ENCODE data around the gene CDC34. TPM values are rescaled to one million over a fixed set of nuclear protein-coding genes. Genes with fewer than 3 reads are reported as not detected.

The CDC34 gene
- total RNA-seq, 2 donors from 2014 or later: 128 to 138 TPM

DNA sequence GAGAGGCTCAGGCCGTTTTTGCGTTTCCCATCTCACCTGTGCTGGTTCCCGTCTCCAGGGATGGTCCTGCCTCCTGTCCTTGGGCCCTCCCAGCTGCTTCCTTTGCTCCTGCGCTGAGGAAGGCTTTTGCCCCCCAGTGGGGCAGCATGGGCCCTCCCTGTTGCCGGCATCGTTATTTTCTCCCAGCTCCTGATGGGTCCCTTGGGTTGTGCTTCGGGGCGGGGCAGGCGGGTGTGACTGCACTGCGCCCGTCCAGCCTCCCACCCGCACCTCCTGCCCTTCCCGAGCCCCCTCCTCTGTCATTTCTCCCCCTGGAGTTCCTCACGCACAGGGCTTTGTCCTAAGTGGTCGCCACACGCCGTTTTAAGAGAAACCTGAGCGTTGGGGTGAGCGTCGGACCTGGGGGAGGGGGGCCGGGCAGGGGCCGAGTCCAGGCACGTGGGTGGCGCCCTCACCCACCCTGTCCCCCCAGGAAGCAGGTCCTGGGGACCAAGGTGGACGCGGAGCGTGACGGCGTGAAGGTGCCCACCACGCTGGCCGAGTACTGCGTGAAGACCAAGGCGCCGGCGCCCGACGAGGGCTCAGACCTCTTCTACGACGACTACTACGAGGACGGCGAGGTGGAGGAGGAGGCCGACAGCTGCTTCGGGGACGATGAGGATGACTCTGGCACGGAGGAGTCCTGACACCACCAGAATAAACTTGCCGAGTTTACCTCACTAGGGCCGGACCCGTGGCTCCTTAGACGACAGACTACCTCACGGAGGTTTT lies 9.5 kb downstream of the CDC34 start:
- peaks cover 20% of the 10 kb centered on the region for H3K36me3 Mint-ChIP-seq (ENCODE audit: low read depth)

DNA sequence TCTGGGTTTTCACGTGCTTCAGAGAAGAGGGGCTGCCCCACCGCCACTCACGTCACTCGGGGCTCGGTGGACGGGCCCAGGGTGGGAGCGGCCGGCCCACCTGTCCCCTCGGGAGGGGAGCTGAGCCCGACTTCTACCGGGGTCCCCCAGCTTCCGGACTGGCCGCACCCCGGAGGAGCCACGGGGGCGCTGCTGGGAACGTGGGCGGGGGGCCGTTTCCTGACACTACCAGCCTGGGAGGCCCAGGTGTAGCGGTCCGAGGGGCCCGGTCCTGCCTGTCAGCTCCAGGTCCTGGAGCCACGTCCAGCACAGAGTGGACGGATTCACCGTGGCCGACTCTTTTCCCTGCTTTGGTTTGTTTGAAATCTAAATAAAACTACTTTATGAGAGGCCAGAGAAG lies 10.1 kb downstream of the CDC34 start:
- DNase-seq: no peak
- Histone ChIP-seq H3K9ac (ENCODE audit: extremely low read depth, low read length, poor library complexity, severe bottlenecking) (no peak overlapping the region), H3K4me1 (ENCODE audit: control insufficient read depth, insufficient read depth, low read length) (no peaks in the 10 kb centered on the region), H3K27ac (ENCODE audit: low read depth, low read length) (no peak overlapping the region), H3K27me3 (ENCODE audit: control insufficient read depth, insufficient read depth, low read length, poor library complexity, severe bottlenecking) (no peaks in the 10 kb centered on the region), H3K4me3 (ENCODE audit: low read length) (no peak overlapping the region), H3K9me3 (ENCODE audit: control insufficient read depth, low read length) (no peaks in the 10 kb centered on the region), H3K36me3 (ENCODE audit: control insufficient read depth, insufficient read depth, low read length) (peaks cover 10% of the 10 kb centered on the region)
- H3K27ac Mint-ChIP-seq: no peak overlapping the region
- TF ChIP-seq, protein P1, sequence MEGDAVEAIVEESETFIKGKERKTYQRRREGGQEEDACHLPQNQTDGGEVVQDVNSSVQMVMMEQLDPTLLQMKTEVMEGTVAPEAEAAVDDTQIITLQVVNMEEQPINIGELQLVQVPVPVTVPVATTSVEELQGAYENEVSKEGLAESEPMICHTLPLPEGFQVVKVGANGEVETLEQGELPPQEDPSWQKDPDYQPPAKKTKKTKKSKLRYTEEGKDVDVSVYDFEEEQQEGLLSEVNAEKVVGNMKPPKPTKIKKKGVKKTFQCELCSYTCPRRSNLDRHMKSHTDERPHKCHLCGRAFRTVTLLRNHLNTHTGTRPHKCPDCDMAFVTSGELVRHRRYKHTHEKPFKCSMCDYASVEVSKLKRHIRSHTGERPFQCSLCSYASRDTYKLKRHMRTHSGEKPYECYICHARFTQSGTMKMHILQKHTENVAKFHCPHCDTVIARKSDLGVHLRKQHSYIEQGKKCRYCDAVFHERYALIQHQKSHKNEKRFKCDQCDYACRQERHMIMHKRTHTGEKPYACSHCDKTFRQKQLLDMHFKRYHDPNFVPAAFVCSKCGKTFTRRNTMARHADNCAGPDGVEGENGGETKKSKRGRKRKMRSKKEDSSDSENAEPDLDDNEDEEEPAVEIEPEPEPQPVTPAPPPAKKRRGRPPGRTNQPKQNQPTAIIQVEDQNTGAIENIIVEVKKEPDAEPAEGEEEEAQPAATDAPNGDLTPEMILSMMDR (conservative IDR thresholded peaks at IDR 0.05): no peak
- no peaks in the 10 kb centered on the region for H3K27me3 Mint-ChIP-seq (ENCODE audit: insufficient read depth)
- WGBS, 2 experiments (ENCODE audit: insufficient coverage in 1 of 2, insufficient read length in 1 of 2): 94 to 96% methylated on average over 16 to 26 of the region's 26 CpGs
- peaks cover 19% of the 10 kb centered on the region for H3K36me3 Mint-ChIP-seq (ENCODE audit: low read depth)
- no peaks in the 10 kb centered on the region for H3K4me1 Mint-ChIP-seq
- H3K9me3 Mint-ChIP-seq: no peaks in the 10 kb centered on the region
- H3K4me3 Mint-ChIP-seq: no peak overlapping the region

More for the DNA sequence above, 9.5 kb downstream of the CDC34 start:
- no peaks in the 10 kb centered on the region for H3K27me3 ChIP-seq (ENCODE audit: control insufficient read depth, insufficient read depth, low read length, poor library complexity, severe bottlenecking)
- Mint-ChIP-seq H3K27ac (no peak overlapping the region), H3K4me3 (no peak overlapping the region), H3K27me3 (ENCODE audit: insufficient read depth) (no peaks in the 10 kb centered on the region), H3K9me3 (no peaks in the 10 kb centered on the region), H3K4me1 (no peaks in the 10 kb centered on the region)
- H3K27ac ChIP-seq (ENCODE audit: low read depth, low read length): no peak overlapping the region
- H3K9ac ChIP-seq (ENCODE audit: extremely low read depth, low read length, poor library complexity, severe bottlenecking): no peak overlapping the region
- no peaks in the 10 kb centered on the region for H3K4me1 ChIP-seq (ENCODE audit: control insufficient read depth, insufficient read depth, low read length)
- TF ChIP-seq, protein P1 (conservative IDR thresholded peaks at IDR 0.05): no peak
- no peak overlapping the region for H3K4me3 ChIP-seq (ENCODE audit: low read length)
- WGBS, 2 experiments (ENCODE audit: insufficient coverage in 1 of 2, insufficient read length in 1 of 2): 93 to 95% methylated on average over 48 to 51 of the region's 51 CpGs
- H3K36me3 ChIP-seq (ENCODE audit: control insufficient read depth, insufficient read depth, low read length): peaks cover 15% of the 10 kb centered on the region
- DNase-seq: no peak
- H3K9me3 ChIP-seq (ENCODE audit: control insufficient read depth, low read length): no peaks in the 10 kb centered on the region

DNA sequence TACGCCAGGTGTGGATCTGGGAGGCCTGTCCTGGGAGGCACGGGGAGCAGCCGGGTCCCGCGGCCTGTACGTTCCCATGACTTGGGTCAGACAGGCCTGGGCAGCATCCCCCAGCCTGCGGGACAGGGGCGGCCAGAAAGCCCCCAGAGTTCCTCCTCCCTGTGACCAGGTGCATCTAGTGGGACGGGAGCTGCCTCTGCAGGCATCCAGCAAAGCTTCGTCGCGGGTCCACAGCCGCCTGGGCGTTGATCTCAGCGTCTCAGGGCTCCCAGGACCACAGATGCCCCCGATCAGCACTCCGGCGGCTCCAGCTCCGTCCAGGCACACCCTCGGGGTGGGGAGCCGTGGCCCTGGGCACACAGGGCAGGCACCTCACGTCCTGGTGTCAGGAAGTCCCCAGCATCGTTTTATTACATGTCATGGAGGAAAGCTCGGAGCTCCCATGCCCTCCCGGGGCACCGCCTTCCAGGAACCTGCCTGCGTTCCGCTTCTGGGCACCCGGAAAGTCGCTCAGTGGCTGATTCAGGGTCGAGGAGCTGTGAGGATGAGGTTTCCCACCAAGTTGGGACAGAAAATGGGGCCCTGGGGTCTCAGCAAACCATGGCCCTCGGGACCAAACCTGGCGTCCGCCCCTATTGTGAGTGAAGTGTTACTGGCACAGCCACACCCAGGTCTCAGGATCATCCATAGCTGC lies 10.8 kb downstream of the CDC34 start:
- Mint-ChIP-seq H3K27ac (no peak overlapping the region), H3K36me3 (ENCODE audit: low read depth) (peaks cover 19% of the 10 kb centered on the region), H3K27me3 (ENCODE audit: insufficient read depth) (no peaks in the 10 kb centered on the region), H3K4me3 (no peak overlapping the region), H3K9me3 (no peaks in the 10 kb centered on the region), H3K4me1 (no peaks in the 10 kb centered on the region)
- DNase-seq: peak; percentile 42
- TF ChIP-seq, protein P1 (conservative IDR thresholded peaks at IDR 0.05): no peak
- no peaks in the 10 kb centered on the region for H3K9me3 ChIP-seq (ENCODE audit: control insufficient read depth, low read length)
- H3K27me3 ChIP-seq (ENCODE audit: control insufficient read depth, insufficient read depth, low read length, poor library complexity, severe bottlenecking): no peaks in the 10 kb centered on the region
- no peaks in the 10 kb centered on the region for H3K4me1 ChIP-seq (ENCODE audit: control insufficient read depth, insufficient read depth, low read length)
- H3K36me3 ChIP-seq (ENCODE audit: control insufficient read depth, insufficient read depth, low read length): peaks cover 6% of the 10 kb centered on the region
- H3K27ac ChIP-seq (ENCODE audit: low read depth, low read length): no peak overlapping the region
- 93% methylated on average over 27 to 34 of the region's 34 CpGs for WGBS, 2 experiments (ENCODE audit: insufficient coverage in 1 of 2, insufficient read length in 1 of 2)
- H3K4me3 ChIP-seq (ENCODE audit: low read length): no peak overlapping the region
- H3K9ac ChIP-seq (ENCODE audit: extremely low read depth, low read length, poor library complexity, severe bottlenecking): no peak overlapping the region
